ENCODE results near the gene ATP9A.

The ATP9A gene

DNA sequence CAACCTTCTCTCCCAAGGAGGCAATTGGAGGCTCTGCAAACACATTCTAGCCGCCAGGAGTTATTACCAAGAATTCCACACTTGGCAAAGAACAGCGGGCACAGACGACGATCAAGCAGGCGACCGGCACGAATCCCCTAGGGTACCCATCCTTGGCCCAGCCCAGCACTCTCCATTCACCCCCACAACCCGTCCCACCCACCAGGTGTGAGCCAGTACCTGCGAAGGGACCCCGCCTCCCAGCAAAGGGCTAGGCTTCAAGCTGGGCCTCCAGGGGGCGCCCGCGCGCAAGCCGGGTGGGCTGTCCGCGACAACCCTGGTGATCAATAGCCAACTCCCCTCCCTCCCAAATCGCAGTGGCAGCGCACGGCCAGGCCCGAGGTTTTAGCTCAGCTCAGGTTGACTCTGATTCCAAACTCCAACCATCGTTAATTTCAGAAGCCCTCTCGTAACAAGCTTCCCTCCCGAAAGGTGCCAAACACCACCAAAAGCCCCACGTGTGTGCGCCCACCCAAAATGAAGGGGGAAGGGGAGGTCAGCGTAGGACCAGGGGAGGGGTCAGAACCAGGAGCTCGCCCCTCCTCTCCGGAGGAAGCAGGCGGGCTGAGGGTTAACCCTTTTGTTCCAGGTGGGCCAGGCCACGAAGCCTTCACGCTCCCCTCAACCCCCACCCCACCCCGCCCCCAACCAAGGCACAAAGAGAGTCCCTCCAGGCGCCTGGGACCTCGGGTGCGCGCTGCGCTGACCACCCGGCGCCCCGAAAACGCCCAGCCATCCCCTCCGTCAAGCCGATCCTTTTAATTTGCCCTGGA lies 32.1 kb upstream of the ATP9A start:
- DNase-seq (ENCODE audit: low read depth in 1 of 2, low spot score in 1 of 2): peak; percentile 5 to 7
- peak; percentile 31 for TF ChIP-seq CTCF (IDR thresholded peaks at IDR 0.05; ENCODE audit: insufficient read depth, low read length)
- no peak for TF ChIP-seq SPI1 (IDR thresholded peaks at IDR 0.05; ENCODE audit: borderline replicate concordance, low read depth)
- Histone ChIP-seq H3K4me3 (replicated peaks; ENCODE audit: insufficient read depth, low read length) (no peak overlapping the region), H3K27me3 (ENCODE audit: insufficient read depth, poor library complexity, severe bottlenecking) (peaks cover 34% of the 10 kb centered on the region), H3K27ac (replicated peaks) (no peak overlapping the region)

- DNase-seq (ENCODE audit: low read depth in 1 of 2, low spot score in 1 of 2): peak in 1 of 2 experiments; percentile 28
- TF ChIP-seq SPI1 (IDR thresholded peaks at IDR 0.05; ENCODE audit: borderline replicate concordance, low read depth): no peak; the same call in 1 of the 2 replicates
- TF ChIP-seq GABPA (IDR thresholded peaks at IDR 0.05; ENCODE audit: low read depth): no peak
- no peak for TF ChIP-seq REST (IDR thresholded peaks at IDR 0.05; ENCODE audit: insufficient replicate concordance, low read depth)
- TF ChIP-seq CTCF (IDR thresholded peaks at IDR 0.05; ENCODE audit: insufficient read depth, low read length): no peak
- no peak for TF ChIP-seq POLR2AphosphoS5 (IDR thresholded peaks at IDR 0.05; ENCODE audit: low read depth)
- Histone ChIP-seq H3K4me3 (replicated peaks; ENCODE audit: insufficient read depth, low read length) (no peak overlapping the region), H3K27ac (replicated peaks) (no peak overlapping the region), H3K27me3 (ENCODE audit: insufficient read depth, poor library complexity, severe bottlenecking) (peaks cover 34% of the 10 kb centered on the region)
These were observed 31.2 kb upstream of the ATP9A start for GRCh38 chr20:51799401-51799860.

DNA sequence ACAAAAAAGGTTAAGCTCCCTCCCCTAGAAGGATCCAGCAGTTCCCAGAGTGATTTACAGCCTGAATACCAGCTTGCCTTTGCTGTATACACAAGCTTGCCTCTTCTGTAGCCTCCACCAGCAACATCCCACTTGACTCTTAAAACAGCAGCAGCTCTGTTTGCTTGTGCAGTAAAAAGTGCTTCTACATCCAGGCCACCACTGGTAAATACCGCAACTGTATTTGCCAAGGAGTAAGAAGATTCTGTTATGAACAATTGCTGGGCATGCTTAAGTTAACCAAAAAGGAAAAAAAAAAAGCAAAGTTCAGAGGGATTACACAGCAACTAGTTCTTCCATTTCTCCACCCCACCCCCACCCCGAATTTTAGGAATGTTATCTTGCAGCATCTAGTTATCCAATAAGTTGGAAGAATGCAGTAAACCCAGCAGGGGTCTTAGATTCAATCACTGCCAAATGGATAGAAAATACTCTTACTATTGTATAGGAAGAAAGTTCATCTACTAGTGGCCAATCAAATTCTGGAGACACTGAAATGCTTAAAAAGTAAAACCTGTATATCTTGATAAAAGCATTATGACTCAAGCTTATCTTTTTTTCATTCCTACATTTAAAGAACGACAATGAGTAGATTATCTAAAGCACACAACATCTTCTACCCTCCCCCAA lies 29.3 kb upstream of the ATP9A start:
- no peak overlapping the region for H3K4me3 ChIP-seq (replicated peaks; ENCODE audit: insufficient read depth, low read length)
- no peak overlapping the region for H3K27ac ChIP-seq (replicated peaks)
- DNase-seq (ENCODE audit: low read depth in 1 of 2, low spot score in 1 of 2): no peak
- TF ChIP-seq REST (IDR thresholded peaks at IDR 0.05; ENCODE audit: insufficient replicate concordance, low read depth) (no peak), SPI1 (IDR thresholded peaks at IDR 0.05; ENCODE audit: borderline replicate concordance, low read depth) (no peak), POLR2AphosphoS5 (IDR thresholded peaks at IDR 0.05; ENCODE audit: low read depth) (no peak), CTCF (IDR thresholded peaks at IDR 0.05; ENCODE audit: insufficient read depth, low read length) (no peak), GABPA (IDR thresholded peaks at IDR 0.05; ENCODE audit: low read depth) (no peak)
- peaks cover 20% of the 10 kb centered on the region for H3K27me3 ChIP-seq (ENCODE audit: insufficient read depth, poor library complexity, severe bottlenecking)

Data from HL-60 (cell line).